ENCODE measurements around the gene ANXA8.
"Not testable (repeated sequence)": the region's sequence is repeated elsewhere in the genome, so short reads cannot be mapped to it uniquely, and the experiment has no call there.

The ANXA8 gene, protein sequence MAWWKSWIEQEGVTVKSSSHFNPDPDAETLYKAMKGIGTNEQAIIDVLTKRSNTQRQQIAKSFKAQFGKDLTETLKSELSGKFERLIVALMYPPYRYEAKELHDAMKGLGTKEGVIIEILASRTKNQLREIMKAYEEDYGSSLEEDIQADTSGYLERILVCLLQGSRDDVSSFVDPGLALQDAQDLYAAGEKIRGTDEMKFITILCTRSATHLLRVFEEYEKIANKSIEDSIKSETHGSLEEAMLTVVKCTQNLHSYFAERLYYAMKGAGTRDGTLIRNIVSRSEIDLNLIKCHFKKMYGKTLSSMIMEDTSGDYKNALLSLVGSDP

DNA sequence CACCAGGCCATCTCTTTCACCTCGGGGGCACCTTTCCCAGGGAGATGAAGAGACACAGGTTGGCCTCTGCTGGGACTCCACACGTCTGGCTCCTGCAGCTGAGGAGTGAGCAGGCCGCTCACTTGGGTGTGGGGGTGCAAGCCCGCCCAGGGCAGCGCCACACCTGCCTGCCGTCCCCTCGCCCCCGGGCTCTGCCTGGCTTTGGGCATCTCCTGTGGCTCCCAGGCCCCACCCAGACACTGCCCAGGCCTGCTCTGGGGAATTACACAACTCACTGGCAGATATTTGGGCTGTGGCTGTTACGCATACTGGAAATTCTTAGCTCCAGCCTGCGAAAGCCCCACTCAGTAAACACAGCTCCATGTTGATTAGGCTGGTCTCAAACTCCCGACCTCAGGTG lies at the start of gene ANXA8:
ANXA8 (minus strand) TSS at position 193 of the 400 bp plus-strand sequence; CDS start at position 11, 182 bp downstream.
- not testable (repeated sequence) for FAIRE-seq

DNA sequence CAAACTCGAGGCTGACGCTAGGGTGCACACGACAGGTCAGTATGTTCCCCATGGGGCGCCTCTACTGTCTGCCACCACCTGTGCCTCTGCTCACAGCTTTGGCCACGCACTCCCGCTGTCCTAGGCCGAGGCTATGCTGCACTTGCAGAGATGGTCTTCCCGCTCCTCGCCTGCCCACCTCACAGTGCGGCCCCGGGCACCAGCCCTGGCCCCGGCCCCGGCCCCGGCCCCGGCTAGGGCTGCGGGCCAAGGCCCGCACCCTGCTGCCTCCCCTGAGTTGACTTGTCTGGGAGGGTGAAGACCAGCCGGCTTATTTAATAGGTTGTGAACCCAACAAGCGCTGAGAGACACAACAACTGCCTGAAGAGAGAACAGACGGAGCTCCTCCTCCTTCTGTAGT lies 39.6 kb upstream of the ANXA8 start, which contains the start of gene AGAP9:
AGAP9 (minus strand) TSS at position 164 of the 400 bp plus-strand sequence; CDS start at position 52, 112 bp downstream.
- not testable (repeated sequence) for FAIRE-seq

DNA sequence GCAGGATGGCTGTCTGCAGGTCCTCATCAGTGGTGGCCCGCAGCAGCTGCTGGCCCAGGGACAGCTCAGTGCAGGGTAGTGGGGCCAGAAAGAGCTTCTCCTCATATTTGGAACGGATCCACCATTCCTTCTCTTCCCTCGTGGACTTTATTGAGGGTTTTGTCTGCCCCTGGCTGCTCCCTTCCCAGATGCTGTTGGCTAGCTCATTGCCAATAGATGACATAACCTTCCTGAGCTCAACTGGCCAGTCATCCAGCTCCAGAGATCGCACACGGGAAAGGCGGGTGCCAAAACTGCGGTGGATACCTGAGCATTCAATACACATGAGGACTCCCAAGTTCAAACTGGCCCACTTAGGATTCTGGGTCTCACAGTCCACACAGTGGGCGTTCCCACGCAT lies 18.4 kb upstream of the ANXA8 start:
- FAIRE-seq, result not testable (repeated sequence)

DNA sequence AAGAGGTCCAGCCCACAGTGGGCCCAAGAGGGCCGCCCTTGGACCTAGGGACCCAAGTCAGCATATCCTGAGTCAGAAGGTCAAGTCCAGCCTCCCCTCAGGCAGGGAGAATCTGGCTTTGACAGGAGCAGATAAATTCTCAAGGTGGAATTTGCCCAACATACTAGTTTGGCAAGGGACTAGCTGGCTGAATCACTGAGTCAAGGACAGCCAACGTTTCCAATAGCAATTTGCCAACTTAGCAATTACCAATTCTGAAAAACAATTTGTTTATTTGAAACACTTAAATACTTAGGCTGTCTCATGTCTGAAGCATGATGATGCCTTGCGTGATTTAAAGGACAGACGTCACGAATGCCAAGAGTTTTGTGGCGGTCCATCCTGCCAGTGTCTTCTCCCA lies 10.3 kb upstream of the ANXA8 start:
- FAIRE-seq, result not testable (repeated sequence)

DNA sequence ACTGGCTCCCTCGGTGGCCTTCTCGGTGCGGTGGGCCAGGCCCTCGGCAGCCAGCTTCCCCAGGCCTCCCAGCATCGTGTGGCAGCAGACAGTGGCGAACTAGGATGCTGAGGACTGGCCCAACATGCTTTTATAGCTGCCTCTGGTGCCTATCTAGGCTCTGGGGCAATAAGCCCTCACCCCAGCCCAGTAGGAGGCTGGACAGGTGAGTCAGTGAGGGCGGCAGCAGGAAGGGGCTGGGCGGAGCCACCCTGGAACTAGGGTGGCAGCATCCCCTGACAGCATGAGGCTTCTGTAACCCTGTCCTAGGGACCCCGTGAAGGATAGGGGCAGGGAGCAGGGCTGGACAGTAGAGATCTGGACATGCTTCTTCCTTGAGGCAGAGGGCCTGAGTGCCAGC lies 7.7 kb upstream of the ANXA8 start, which contains the start of gene FAM25G:
FAM25G (minus strand) TSS at position 101 of the 400 bp plus-strand sequence; CDS start at position 75, 26 bp downstream.
- not testable (repeated sequence) for FAIRE-seq

DNA sequence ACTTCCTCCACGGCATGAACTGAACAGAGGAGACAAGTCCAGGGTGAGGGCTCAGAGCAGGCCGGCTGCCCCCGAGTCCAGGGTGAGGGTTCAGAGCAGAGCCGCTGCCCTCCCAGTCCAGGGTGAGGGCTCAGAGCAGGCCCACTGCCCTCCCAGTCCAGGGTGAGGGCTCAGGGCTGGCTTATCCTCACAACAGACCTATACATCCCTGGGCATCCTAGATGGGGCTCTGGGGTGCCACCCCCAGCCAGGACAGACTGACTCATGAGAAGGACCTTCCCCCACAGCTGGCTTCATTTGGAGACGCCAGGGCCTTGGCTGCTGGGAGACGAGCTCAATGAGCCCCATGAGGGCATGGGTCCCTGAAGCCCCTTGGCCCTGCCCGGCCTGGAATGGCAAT lies 5.7 kb upstream of the ANXA8 start:
- FAIRE-seq, result not testable (repeated sequence)

DNA sequence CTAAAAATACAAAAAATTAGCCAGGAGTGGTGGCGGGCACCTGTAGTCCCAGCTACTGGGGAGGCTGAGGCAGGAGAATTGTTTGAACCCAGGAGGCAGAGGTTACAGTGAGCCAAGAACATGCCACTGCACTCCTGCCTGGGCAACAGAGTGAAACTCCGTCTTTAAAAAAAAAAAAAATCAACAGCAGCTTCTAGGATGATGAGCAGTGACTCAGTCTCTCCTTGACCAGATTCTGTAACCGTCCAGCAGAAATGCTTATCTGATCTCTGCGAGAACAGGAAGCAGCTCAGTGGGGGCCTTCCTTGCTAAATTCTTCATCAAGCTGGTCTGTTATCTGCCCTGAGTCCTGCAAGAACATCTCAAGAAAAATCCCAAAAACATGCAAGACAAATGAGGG lies 2.0 kb upstream of the ANXA8 start:
- not testable (repeated sequence) for FAIRE-seq

DNA sequence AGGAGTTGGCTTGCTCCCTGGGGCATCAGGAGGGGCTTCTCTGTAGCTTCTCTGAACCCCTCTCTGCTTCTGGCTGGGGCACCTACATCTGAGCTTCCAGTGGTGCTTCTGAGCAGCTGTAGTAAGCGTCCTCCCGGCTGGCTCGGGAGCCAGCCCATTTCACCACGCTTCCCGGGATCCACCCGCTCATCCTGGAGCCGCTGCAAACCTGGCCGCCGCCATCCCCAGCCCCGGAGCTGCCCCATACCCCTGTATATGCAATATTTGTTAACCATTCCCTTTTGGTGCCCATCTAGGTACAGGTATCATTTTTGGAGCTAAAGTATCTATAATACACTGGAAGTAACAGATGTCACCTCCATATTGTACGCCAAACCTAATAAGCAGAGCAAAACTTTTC lies 871 bp upstream of the ANXA8 start:
- FAIRE-seq, result not testable (repeated sequence)

DNA sequence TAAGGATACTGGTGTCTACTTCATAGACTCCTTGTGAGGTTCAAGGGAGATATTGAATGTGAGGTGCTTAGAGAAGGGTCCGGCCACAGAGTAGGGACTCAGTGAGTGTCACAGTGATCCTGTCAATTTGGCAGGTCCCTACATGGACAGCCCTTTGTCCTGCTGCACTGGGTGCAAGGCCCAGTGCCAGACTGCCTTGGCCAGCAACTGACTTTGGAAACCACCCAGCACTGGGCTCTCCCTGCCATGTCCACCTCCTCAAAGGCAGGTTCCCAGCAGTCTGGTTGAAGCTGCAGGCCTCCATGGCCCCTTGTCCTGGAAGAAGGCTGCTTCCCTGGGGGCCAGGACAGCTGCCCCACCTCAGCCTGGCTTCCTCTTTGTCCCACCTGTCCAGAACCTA lies 1.5 kb downstream of the ANXA8 start:
- not testable (repeated sequence) for FAIRE-seq

DNA sequence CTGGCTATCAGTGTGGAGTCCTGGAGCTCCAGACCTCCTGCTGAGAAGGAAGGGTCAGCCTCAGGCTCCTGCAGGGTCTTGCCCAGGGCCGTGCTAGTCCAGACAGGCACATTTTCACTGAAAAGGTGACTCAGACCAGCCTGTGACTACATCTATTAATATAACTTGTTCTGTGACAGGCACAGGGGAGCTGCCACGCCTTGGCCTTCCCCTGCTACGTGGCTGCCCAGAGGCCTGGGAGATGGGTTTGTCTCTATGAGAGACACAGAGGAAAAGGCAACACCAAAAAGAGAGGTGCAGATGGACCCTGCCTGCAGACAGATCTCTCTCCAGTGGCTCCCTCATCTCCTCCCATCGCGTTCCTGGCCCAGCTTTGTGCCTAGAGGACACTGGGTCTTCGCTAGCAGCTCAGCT lies 2.1 kb downstream of the ANXA8 start:
- not testable (repeated sequence) for FAIRE-seq

DNA sequence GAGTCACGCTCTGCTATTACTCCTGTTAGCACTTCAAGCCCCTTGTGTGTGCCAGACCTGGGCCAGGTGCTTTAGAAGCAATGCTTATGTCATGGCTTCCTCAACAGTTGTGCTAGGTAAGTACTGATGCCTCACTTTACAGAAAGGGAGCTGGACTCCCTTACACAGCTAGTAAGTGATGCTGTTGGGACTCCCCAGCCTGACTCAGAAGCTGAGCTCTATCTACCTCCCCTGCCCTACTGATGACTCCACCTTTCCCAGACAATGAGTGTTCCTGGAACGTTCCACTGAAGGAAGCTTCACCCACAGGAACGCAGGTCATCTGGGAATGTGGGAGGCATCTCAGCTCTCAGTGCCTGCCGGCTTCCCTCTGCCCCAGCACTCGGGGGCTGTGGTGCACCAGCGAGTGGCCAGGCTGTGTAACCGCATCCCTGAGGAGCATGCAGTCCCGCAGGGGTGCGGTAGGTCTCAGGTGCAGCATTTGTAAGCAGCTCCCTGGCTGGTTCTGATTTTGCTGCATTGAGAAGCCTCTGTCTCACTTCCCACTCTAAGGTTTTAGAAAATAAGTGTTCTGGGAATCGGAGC lies 2.6 kb downstream of the ANXA8 start:
- not testable (repeated sequence) for FAIRE-seq

DNA sequence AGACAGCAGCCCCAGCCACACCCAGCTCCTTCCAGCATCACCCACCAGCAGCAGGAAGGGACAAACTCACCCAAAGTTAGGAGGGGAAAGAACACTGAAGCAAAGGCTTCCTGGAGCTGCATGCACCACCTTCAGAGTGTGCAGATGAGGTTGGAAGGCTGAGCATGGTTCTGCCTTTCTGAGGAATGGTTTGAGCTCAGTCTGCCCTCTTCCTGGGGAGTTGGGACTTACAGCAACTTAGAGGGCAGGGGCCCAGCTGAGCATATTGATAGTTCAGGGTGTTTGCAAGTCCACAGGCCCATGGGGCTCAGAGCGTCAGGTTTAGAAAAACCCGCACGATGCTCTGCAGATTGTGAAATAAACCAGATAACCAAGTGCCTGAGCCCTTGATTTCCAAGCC lies 3.8 kb downstream of the ANXA8 start:
- FAIRE-seq, result not testable (repeated sequence)

DNA sequence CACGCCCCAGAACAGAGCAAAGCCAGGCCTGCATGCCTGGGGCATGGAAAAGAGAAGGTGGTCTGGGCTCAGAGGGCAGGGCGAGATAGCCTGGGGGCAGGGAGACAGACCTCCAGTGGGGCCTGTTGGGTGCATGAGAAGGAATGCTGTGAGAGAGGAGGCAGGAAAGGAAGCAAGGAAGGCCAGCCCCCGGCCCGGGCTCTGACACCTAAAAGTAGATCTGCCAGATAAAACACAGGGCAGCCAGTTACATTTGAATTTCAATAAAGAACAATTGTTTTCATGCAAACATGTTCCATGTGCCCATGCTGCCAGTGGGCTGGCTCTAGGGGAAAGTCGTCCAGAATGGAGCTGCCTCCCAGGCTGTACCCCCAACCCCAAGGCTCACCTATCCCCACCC lies 5.8 kb downstream of the ANXA8 start:
- not testable (repeated sequence) for FAIRE-seq

DNA sequence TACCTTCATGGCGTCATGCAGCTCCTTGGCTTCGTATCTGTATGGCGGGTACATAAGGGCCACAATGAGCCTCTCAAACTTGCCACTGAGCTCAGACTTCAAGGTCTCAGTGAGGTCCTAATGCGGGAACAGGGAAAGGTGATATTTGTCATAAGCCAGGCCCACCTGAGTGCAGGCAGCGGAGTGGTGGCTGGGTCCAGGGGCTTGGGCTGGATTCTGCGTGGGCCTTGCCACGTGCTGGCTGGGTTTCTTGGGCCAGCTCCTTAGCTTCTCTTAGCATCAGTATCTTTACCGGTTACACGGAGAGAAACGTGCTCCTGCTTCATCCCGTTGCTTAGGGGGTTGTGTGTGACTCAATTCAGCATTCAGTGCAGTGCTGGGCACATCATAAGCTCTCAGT lies 6.8 kb downstream of the ANXA8 start:
- not testable (repeated sequence) for FAIRE-seq

DNA sequence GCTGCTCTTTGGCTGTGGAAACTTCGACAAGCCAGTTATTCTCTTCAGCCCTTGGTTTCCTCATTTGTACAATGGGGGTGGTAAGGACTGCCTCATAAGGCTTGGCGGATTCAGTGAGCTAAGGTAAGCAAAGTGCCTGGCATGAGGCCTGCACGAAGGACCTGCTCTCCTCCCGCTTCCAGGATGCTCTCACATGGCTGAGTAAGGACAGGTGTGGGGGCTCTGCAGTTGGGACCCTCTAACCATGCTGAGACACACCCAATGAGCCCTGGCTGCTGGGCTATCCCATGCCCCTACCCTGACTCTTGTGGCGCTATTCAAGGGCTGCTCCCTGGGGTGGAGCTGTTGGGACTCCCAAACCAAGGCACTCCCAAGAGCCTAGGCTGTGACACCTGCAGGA lies 8.8 kb downstream of the ANXA8 start:
- FAIRE-seq, result not testable (repeated sequence)

DNA sequence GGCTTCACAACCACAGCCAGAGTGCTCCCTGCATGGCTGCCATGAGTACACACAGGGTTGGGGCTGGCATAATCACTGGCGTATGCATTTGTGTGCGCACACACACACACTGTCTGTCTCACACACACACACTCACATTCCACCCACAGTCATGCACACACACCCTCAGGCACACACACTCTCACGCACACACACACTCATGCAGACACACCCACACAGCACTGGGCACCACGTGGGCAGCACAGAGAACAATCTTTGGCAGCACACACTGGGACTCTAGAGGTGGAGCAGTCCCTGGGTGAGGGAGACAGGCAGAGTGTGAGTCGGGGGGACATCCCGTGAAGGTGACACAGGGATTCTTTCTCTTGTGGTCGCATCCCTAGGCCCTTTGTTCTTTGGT lies 10.4 kb downstream of the ANXA8 start:
- FAIRE-seq, result not testable (repeated sequence)

DNA sequence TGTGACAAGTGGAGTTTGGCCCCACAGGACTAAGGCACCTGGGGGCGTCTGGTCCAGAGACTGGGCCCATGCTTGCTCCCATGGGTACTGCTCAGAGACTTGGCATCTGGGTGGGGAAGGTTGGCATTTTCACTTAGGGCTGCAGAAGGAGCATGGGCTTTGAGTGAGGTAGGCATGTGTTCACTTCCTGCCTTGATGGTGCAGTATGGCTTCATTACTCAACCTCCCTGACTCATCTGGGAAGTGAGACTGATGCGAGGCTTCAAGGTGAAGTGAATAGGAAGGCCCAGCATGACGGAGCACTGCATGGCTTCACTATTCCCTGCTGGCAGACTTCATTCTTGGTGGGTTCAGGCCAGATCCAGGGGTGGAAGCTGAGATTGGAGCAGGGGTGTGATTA lies 11.3 kb downstream of the ANXA8 start:
- not testable (repeated sequence) for FAIRE-seq

DNA sequence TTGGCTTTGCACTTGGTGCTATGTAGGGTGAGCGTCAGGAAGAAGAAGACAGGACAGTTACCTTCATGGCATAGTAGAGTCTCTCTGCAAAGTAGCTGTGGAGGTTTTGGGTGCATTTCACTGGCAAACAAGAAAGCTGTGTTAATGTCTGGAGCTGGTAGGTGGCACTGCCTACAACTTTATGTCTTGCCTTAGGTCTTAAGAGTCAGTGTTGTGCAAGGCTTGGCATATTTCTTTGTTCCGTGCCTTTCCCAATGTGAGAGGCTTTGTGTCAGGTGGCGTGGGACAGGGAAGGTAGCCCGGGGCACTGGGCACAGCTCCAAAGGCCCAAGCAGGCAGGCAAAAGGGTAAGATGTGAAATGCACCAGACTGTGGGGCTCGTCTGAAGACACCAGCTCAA lies 11.8 kb downstream of the ANXA8 start:
- FAIRE-seq, result not testable (repeated sequence)

DNA sequence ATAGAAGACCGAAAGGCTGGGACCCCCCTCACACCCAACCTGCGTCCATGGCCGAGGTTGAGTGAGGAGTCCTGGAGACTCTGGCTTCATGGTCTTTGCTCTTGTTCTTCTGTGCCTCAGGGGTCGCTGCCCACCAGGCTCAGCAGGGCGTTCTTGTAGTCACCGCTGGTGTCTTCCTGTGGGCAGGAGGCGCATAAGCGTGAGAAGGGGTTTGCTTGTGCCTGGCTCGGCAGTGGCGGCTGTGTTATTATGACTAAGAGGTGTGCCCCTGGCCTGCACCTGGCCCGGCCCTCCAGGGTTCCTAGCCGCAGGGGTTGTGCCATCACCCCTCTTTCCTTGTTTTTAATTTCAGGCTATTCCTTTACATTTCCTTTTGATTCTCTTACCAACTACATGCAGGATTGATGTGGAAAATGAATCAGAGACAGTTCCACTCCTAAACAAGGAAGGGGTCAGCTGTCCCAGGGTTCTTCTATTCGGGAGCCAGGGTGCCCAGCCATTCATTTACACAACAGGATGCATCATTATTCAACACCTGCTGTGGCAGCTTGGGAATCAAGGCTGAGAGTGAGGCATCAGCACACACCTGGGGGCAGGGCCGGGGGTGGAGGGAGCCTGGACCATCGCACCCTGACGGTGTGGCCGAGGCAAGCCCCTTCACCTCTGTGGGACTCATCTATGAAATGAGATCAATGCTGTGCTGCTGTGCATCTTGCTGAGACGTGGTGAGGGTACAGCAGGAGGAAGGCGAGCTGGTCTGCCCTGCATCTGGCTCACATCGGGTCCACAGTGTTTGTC lies 15.0 kb downstream of the ANXA8 start:
- FAIRE-seq, result not testable (repeated sequence)

DNA sequence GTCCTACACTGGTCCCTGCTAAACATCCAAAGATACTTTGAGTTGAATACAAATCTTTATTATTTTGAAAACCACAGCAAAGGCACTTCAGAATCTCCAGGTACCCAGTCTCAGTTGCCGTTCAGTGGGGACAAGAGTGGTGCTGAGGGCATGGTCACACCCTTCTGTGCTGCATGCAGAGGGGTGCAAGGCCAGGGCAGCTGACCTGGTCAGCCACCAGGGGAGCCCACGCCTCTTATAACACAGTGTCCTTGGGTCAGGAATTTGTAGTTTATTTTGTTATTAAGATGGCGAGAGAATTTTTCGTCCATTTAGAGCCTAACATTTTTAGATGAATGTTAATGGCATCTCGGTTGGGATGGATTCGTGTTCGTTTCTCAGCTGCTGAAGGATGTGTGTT lies 16.0 kb downstream of the ANXA8 start:
- FAIRE-seq, result not testable (repeated sequence)

DNA sequence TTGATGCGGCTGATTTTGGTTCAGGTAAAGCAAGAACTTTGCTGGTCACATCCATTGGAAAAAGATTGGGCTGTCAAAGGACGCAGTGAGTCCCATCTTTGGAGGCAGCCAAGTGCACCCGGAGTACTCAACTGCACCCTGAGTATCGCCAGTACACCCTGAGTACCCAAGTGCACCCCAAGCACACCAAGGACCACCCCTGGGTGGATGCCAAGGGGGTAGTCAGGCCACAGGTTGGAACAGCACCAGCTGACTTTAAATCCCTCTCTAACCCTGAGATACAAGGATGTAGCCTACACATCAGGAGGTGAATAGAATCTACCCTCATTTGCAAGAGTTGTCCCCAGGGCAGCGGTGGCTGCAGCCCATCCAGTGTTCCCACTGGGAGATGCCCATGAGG lies 16.5 kb downstream of the ANXA8 start:
- FAIRE-seq, result not testable (repeated sequence)

DNA sequence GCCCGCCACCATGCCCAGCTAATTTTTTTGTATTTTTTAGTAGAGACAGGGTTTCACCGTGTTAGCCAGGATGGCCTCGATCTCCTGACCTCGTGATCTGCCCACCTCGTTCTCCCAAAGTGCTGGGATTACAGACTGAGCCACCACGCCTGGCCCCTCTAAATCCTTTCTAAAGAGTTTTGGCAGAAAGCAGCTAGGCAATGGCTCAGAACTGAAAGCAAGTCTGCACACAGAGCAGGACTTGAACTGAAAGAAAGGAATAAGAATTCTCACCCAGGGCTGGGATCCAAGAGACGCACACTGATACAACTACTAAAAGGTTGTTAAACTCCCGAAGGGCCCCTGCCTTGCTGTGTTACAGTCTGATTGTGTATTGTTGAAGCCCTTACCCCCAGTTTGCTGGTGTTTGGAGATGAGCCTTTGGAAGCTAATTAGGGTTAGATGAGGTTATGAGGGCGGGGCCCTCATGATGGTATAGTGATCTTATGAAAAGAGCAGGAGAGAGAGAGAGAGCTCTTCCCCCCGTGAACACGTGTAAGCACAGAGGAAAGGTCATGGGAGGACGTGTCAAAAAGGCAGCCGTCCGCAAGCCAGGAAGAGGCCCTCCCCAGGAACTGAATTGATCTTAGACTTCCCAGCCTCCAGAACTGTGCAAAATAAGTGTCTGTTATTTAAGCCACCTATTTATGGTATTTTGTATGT lies 18.5 kb downstream of the ANXA8 start:
- FAIRE-seq, result not testable (repeated sequence)

All from TTC549 (cell line).